WTC11 (cell line): ENCODE data around the gene ZNF577. TPM values are rescaled to one million over a fixed set of nuclear protein-coding genes. Genes with fewer than 3 reads are reported as not detected.

Experiments used
- ATAC-seq: fragments of 200-7000 bp; cut with Tn5 transposase; 2 replicates; pipeline ENCODE4 v1.10.0; 2021; ENCODE audit warnings: mild to moderate bottlenecking, moderate library complexity
- CTCF ChIA-PET: fragments of 300-600 bp; sonication (Branson Sonifier 250); formaldehyde crosslinking; loops from one replicate; lab custom pipeline; 2021; ENCODE audit warnings: antibody characterized with exemption; lab: Charles Lee
- POLR2A ChIA-PET: fragments of 350-600 bp; sonication (Branson Sonifier 250); formaldehyde crosslinking; loops from one replicate; lab custom pipeline; 2021; ENCODE audit warnings: antibody characterized with exemption; lab: Charles Lee
- DNase-seq: peaks from one replicate; pipeline ENCODE4 v3.0.0; 2021; ENCODE audit warnings: low spot score
- H3K27ac Mint-ChIP-seq: 2 replicates; pipeline ENCODE4 v1.8.0; 2021; ENCODE audit warnings: mixed read lengths
- H3K27me3 Mint-ChIP-seq: 2 replicates; pipeline ENCODE4 v1.8.0; 2021; ENCODE audit warnings: low read depth, mild to moderate bottlenecking, moderate library complexity, mixed read lengths
- H3K36me3 Mint-ChIP-seq: 2 replicates; pipeline ENCODE4 v1.8.0; 2021; ENCODE audit warnings: mixed read lengths
- H3K4me1 Mint-ChIP-seq: 2 replicates; pipeline ENCODE4 v1.8.0; 2022; ENCODE audit warnings: mixed read lengths
- H3K4me3 Mint-ChIP-seq: 2 replicates; pipeline ENCODE4 v1.8.0; 2021; ENCODE audit warnings: mild to moderate bottlenecking, moderate library complexity, mixed read lengths
- H3K9me3 Mint-ChIP-seq: 2 replicates; pipeline ENCODE4 v1.8.0; 2021; ENCODE audit warnings: mixed read lengths
- ELF4 ChIP-seq: sonication (generic); formaldehyde crosslinking; IDR thresholded peaks from 2 replicates; pipeline ENCODE4 v1.8.1; 2022; ENCODE audit warnings: low read depth, mild to moderate bottlenecking, moderate library complexity, missing genetic modification reagents
- GABPB1 ChIP-seq: sonication (generic); formaldehyde crosslinking; IDR thresholded peaks from 2 replicates; pipeline ENCODE4 v1.8.1; 2023; ENCODE audit warnings: mild to moderate bottlenecking, missing genetic modification reagents
- GTF2I ChIP-seq: fragments of 250-450 bp; sonication (Bioruptor Pico); conservative IDR thresholded peaks from 2 replicates; pipeline ENCODE4 v1.4.0; 2021; ENCODE audit warnings: mild to moderate bottlenecking
- JAZF1 ChIP-seq: fragments of 250-450 bp; sonication (Bioruptor Pico); IDR thresholded peaks from 2 replicates; pipeline ENCODE4 v1.9.0; 2021; ENCODE audit warnings: moderate library complexity, mild to moderate bottlenecking, inconsistent platforms
- MAX ChIP-seq: sonication (generic); formaldehyde crosslinking; IDR thresholded peaks from 2 replicates; pipeline ENCODE4 v1.8.0; 2022; ENCODE audit warnings: mild to moderate bottlenecking, missing genetic modification reagents
- MLX ChIP-seq: sonication (generic); formaldehyde crosslinking; IDR thresholded peaks from 2 replicates; pipeline ENCODE4 v1.8.1; 2023; ENCODE audit warnings: mild to moderate bottlenecking, missing genetic modification reagents, moderate library complexity
- NR1H2 ChIP-seq: sonication (generic); formaldehyde crosslinking; IDR thresholded peaks from 2 replicates; pipeline ENCODE4 v1.9.0; 2021; ENCODE audit warnings: mild to moderate bottlenecking, moderate library complexity, missing genetic modification reagents
- SMAD3 ChIP-seq: sonication (generic); formaldehyde crosslinking; IDR thresholded peaks from 2 replicates; pipeline ENCODE4 v1.8.0; 2022; ENCODE audit warnings: missing genetic modification reagents, mild to moderate bottlenecking, borderline replicate concordance
- ZBTB21 ChIP-seq: sonication (generic); formaldehyde crosslinking; IDR thresholded peaks from 2 replicates; pipeline ENCODE4 v1.8.1; 2023; ENCODE audit warnings: mild to moderate bottlenecking, missing genetic modification reagents, borderline replicate concordance
- ZMAT4 ChIP-seq: fragments of 250-450 bp; sonication (Bioruptor Pico); IDR thresholded peaks from 2 replicates; pipeline ENCODE4 v1.9.0; 2021; ENCODE audit warnings: mild to moderate bottlenecking
- ZNF219 ChIP-seq: sonication (generic); formaldehyde crosslinking; IDR thresholded peaks from 2 replicates; pipeline ENCODE4 v1.8.0; 2023; ENCODE audit warnings: missing genetic modification reagents, mild to moderate bottlenecking, borderline replicate concordance
- ZNF281 ChIP-seq: sonication (generic); formaldehyde crosslinking; IDR thresholded peaks from 2 replicates; pipeline ENCODE4 v1.8.0; 2023; ENCODE audit warnings: mild to moderate bottlenecking, missing genetic modification reagents
- ZNF396 ChIP-seq: fragments of 250-450 bp; sonication (Bioruptor Pico); IDR thresholded peaks from 2 replicates; pipeline ENCODE4 v1.8.0; 2021; ENCODE audit warnings: mild to moderate bottlenecking, moderate library complexity, borderline replicate concordance
- ZNF416 ChIP-seq: fragments of 250-450 bp; sonication (Bioruptor Pico); IDR thresholded peaks from 2 replicates; pipeline ENCODE4 v1.9.0; 2021; ENCODE audit warnings: mild to moderate bottlenecking, inconsistent platforms
- total RNA-seq: library from RNA; stranded (reverse); gene quantifications from 3 replicates; pipeline ENCODE4 v1.2.3, GENCODE V29; 2021
- TF ChIP-seq, protein P1 (sequence below): sonication (generic); formaldehyde crosslinking; IDR thresholded peaks from 2 replicates; pipeline ENCODE4 v1.8.1; 2022; ENCODE audit warnings: mild to moderate bottlenecking, moderate library complexity, missing genetic modification reagents
- TF ChIP-seq, protein P2 (sequence below): sonication (generic); formaldehyde crosslinking; IDR thresholded peaks from 2 replicates; pipeline ENCODE4 v1.8.0; 2022; ENCODE audit warnings: mild to moderate bottlenecking, missing genetic modification reagents
- TF ChIP-seq, protein P3 (sequence below): sonication (generic); formaldehyde crosslinking; IDR thresholded peaks from 2 replicates; pipeline ENCODE4 v1.8.1; 2023; ENCODE audit warnings: mild to moderate bottlenecking, moderate library complexity, missing genetic modification reagents
- TF ChIP-seq, protein P4 (sequence below): fragments of 250-450 bp; sonication (Bioruptor Pico); IDR thresholded peaks from 2 replicates; pipeline ENCODE4 v1.9.0; 2021; ENCODE audit warnings: moderate library complexity, mild to moderate bottlenecking, inconsistent platforms, borderline replicate concordance
- TF ChIP-seq, protein P5 (sequence below): fragments of 250-450 bp; sonication (Bioruptor Pico); IDR thresholded peaks from 2 replicates; pipeline ENCODE4 v2.1.2; 2022; ENCODE audit warnings: mild to moderate bottlenecking, moderate library complexity
- TF ChIP-seq, protein P6 (sequence below): sonication (generic); formaldehyde crosslinking; IDR thresholded peaks from 2 replicates; pipeline ENCODE4 v1.8.0; 2023; ENCODE audit warnings: missing genetic modification reagents

Gene ZNF577
- total RNA-seq, 1 experiment from 2014 or later: 45.2 TPM

GRCh38 chr19:51921949-51922348 lies 34.2 kb upstream of the ZNF577 start:
- peaks cover 35% of the 10 kb centered on the region for H3K27me3 Mint-ChIP-seq
- TF ChIP-seq GABPB1 (CRISPR knock-in tag): no peak
- no peak for TF ChIP-seq GTF2I
- TF ChIP-seq, protein P1, sequence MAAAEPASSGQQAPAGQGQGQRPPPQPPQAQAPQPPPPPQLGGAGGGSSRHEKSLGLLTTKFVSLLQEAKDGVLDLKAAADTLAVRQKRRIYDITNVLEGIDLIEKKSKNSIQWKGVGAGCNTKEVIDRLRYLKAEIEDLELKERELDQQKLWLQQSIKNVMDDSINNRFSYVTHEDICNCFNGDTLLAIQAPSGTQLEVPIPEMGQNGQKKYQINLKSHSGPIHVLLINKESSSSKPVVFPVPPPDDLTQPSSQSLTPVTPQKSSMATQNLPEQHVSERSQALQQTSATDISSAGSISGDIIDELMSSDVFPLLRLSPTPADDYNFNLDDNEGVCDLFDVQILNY (CRISPR knock-in tag): no peak
- no peak for TF ChIP-seq ELF4
- POLR2A ChIA-PET: no interaction called here
- DNase-seq (no peak), ATAC-seq (no peak)
- CTCF ChIA-PET: no interaction called here
- peaks cover 4% of the 10 kb centered on the region for H3K4me1 Mint-ChIP-seq
- H3K4me3 Mint-ChIP-seq: no peak overlapping the region
- H3K27ac Mint-ChIP-seq: no peak overlapping the region
- peaks cover 92% of the 10 kb centered on the region for H3K36me3 Mint-ChIP-seq
- H3K9me3 Mint-ChIP-seq: peaks cover 95% of the 10 kb centered on the region

DNA sequence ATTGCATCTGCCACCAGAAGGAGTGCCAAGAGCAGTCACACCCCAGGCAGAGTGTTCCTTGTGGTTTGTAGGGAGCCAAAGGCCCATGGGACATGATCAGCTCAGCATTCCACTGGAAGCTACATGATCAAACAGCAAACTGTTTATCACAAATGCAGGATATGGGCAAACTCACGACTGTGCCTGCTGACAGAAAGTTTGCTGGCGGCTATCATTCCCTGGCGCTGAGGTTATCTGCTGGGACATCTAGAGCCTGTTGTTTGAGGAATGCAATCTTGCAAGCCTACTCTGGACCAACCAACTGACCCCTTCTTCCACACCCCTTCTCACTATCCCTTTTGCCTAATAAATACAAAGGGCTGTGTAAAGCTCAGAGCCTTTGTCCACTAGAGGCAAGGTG lies 31.9 kb upstream of the ZNF577 start:
- no peak overlapping the region for H3K27ac Mint-ChIP-seq
- ChIA-PET CTCF (no interaction called here), POLR2A (no interaction called here)
- H3K9me3 Mint-ChIP-seq: peaks cover 97% of the 10 kb centered on the region
- no peak overlapping the region for H3K4me3 Mint-ChIP-seq
- no peak for DNase-seq
- peaks cover 42% of the 10 kb centered on the region for H3K27me3 Mint-ChIP-seq
- TF ChIP-seq ZBTB21 (CRISPR knock-in tag): no peak
- TF ChIP-seq ZNF396 (CRISPR knock-in tag): no peak
- no peak for TF ChIP-seq ZNF416
- TF ChIP-seq ZMAT4: no peak
- no peak for TF ChIP-seq JAZF1 (CRISPR knock-in tag)
- TF ChIP-seq, protein P2, sequence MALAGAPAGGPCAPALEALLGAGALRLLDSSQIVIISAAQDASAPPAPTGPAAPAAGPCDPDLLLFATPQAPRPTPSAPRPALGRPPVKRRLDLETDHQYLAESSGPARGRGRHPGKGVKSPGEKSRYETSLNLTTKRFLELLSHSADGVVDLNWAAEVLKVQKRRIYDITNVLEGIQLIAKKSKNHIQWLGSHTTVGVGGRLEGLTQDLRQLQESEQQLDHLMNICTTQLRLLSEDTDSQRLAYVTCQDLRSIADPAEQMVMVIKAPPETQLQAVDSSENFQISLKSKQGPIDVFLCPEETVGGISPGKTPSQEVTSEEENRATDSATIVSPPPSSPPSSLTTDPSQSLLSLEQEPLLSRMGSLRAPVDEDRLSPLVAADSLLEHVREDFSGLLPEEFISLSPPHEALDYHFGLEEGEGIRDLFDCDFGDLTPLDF (CRISPR knock-in tag): no peak
- TF ChIP-seq, protein P3, sequence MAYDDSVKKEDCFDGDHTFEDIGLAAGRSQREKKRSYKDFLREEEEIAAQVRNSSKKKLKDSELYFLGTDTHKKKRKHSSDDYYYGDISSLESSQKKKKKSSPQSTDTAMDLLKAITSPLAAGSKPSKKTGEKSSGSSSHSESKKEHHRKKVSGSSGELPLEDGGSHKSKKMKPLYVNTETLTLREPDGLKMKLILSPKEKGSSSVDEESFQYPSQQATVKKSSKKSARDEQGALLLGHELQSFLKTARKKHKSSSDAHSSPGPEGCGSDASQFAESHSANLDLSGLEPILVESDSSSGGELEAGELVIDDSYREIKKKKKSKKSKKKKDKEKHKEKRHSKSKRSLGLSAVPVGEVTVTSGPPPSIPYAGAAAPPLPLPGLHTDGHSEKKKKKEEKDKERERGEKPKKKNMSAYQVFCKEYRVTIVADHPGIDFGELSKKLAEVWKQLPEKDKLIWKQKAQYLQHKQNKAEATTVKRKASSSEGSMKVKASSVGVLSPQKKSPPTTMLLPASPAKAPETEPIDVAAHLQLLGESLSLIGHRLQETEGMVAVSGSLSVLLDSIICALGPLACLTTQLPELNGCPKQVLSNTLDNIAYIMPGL (CRISPR knock-in tag): no peak
- TF ChIP-seq, protein P4, sequence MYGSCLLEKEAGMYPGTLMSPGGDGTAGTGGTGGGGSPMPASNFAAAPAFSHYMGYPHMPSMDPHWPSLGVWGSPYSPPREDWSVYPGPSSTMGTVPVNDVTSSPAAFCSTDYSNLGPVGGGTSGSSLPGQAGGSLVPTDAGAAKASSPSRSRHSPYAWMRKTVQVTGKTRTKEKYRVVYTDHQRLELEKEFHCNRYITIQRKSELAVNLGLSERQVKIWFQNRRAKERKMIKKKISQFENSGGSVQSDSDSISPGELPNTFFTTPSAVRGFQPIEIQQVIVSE (CRISPR knock-in tag): no peak
- TF ChIP-seq, protein P5, sequence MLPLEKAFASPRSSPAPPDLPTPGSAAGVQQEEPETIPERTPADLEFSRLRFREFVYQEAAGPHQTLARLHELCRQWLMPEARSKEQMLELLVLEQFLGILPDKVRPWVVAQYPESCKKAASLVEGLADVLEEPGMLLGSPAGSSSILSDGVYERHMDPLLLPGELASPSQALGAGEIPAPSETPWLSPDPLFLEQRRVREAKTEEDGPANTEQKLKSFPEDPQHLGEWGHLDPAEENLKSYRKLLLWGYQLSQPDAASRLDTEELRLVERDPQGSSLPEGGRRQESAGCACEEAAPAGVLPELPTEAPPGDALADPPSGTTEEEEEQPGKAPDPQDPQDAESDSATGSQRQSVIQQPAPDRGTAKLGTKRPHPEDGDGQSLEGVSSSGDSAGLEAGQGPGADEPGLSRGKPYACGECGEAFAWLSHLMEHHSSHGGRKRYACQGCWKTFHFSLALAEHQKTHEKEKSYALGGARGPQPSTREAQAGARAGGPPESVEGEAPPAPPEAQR (CRISPR knock-in tag): no peak
- TF ChIP-seq NR1H2 (CRISPR knock-in tag): no peak
- TF ChIP-seq, protein P6, sequence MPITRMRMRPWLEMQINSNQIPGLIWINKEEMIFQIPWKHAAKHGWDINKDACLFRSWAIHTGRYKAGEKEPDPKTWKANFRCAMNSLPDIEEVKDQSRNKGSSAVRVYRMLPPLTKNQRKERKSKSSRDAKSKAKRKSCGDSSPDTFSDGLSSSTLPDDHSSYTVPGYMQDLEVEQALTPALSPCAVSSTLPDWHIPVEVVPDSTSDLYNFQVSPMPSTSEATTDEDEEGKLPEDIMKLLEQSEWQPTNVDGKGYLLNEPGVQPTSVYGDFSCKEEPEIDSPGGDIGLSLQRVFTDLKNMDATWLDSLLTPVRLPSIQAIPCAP (CRISPR knock-in tag): no peak
- TF ChIP-seq MLX: no peak
- TF ChIP-seq ZNF281: no peak
- no peak for TF ChIP-seq MAX (CRISPR knock-in tag)
- no peak for TF ChIP-seq ZNF219 (CRISPR knock-in tag)
- no peak for TF ChIP-seq SMAD3
- H3K4me1 Mint-ChIP-seq: no peaks in the 10 kb centered on the region
- H3K36me3 Mint-ChIP-seq: peaks cover 95% of the 10 kb centered on the region
- ATAC-seq: no peak
